ENCODE data around the gene KIAA0040.

DNA sequence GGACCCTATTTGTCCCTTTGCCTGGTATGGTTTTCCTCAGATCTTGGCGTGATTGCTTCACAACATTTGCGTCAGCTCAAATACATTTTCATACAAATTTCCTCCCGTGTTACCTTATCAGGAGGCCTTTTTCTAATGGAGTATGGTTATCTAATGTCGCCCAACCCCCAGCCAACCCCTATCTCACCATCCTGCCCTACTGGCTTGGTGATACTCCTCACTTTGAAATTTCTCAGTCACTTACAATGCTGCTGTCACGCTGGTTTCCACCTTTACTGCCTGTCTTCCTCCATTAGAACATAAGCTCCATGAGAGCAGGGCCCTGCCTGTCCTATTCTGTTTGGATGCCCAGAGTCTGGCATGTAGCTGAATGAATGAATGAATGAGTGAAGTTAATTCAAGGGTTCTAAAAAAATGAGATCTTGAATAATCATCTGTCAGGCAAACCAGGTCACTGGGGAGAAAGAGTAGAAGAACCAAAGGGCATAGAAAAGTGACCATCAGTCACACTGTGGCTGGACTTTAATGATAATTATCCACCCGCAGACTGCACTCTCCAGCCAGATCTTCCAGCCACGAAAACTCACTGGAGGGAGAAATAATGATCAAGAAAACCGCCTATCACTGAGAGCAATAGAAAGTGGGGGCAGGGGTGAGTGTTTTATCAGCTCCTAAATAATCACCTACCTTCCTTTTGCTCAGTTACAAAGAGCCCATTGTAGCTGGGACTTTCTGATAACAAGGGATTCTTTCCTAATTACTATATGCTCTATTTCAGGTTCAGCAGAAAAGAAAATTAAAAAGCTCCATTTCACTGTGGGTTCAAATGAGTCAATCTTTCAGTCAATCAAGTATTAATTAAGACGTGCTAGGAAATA, 21.3 kb downstream of the KIAA0040 start:
- TF ChIP-seq, protein P1, sequence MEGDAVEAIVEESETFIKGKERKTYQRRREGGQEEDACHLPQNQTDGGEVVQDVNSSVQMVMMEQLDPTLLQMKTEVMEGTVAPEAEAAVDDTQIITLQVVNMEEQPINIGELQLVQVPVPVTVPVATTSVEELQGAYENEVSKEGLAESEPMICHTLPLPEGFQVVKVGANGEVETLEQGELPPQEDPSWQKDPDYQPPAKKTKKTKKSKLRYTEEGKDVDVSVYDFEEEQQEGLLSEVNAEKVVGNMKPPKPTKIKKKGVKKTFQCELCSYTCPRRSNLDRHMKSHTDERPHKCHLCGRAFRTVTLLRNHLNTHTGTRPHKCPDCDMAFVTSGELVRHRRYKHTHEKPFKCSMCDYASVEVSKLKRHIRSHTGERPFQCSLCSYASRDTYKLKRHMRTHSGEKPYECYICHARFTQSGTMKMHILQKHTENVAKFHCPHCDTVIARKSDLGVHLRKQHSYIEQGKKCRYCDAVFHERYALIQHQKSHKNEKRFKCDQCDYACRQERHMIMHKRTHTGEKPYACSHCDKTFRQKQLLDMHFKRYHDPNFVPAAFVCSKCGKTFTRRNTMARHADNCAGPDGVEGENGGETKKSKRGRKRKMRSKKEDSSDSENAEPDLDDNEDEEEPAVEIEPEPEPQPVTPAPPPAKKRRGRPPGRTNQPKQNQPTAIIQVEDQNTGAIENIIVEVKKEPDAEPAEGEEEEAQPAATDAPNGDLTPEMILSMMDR (IDR thresholded peaks at IDR 0.05; ENCODE audit: poor library complexity, severe bottlenecking): no peak
- no peak for TF ChIP-seq POLR2AphosphoS5 (IDR thresholded peaks at IDR 0.05)
